Hepatocyte (in vitro differentiated cells): Measurements from ENCODE around the gene CCDC148.

Experiments used
- EZH2 ChIP-seq: fragments of 200-600 bp; sonication (generic); IDR thresholded peaks from 2 replicates; pipeline ENCODE4 v1.6.1; 2016; ENCODE audit warnings: antibody characterized with exemption, mild to moderate bottlenecking, borderline replicate concordance
- EZH2phosphoT487 ChIP-seq: fragments of 200-600 bp; sonication (generic); IDR thresholded peaks from one replicate; pipeline ENCODE4 v1.6.1; 2018; ENCODE audit warnings: antibody characterized with exemption, mild to moderate bottlenecking, low read depth, moderate library complexity; ENCODE audit not compliant: unreplicated experiment, severe bottlenecking
- TF ChIP-seq, protein P1 (sequence below): fragments of 200-600 bp; sonication (generic); IDR thresholded peaks from 2 replicates; pipeline ENCODE4 v1.5.1; 2016; ENCODE audit warnings: antibody characterized with exemption, mild to moderate bottlenecking; ENCODE audit not compliant: poor library complexity

GRCh38 chr2:158124896-158125295 is 331.7 kb downstream of the CCDC148 start:
- TF ChIP-seq, protein P1, sequence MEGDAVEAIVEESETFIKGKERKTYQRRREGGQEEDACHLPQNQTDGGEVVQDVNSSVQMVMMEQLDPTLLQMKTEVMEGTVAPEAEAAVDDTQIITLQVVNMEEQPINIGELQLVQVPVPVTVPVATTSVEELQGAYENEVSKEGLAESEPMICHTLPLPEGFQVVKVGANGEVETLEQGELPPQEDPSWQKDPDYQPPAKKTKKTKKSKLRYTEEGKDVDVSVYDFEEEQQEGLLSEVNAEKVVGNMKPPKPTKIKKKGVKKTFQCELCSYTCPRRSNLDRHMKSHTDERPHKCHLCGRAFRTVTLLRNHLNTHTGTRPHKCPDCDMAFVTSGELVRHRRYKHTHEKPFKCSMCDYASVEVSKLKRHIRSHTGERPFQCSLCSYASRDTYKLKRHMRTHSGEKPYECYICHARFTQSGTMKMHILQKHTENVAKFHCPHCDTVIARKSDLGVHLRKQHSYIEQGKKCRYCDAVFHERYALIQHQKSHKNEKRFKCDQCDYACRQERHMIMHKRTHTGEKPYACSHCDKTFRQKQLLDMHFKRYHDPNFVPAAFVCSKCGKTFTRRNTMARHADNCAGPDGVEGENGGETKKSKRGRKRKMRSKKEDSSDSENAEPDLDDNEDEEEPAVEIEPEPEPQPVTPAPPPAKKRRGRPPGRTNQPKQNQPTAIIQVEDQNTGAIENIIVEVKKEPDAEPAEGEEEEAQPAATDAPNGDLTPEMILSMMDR: no peak
- TF ChIP-seq EZH2phosphoT487 (no peak), EZH2 (no peak)
